HEK293 (cell line): ENCODE data around the gene ZNF337.

ENCODE experiments used
- CTCF ChIA-PET: fragments of 350-600 bp; formaldehyde crosslinking; extraction: SDS; loops from one replicate; lab custom pipeline; 2021; ENCODE audit warnings: antibody characterized with exemption; lab: Yijun Ruan, JAX
- POLR2A ChIA-PET: fragments of 300-600 bp; formaldehyde crosslinking; extraction: SDS; loops from one replicate; lab custom pipeline; 2020; ENCODE audit warnings: antibody characterized with exemption, inconsistent platforms; lab: Yijun Ruan, JAX
- H3K27ac ChIP-seq: fragments of 200-500 bp; sonication (Bioruptor generic); 2 replicates; pipeline ENCODE4 v1.5.1; 2014; ENCODE audit warnings: low read depth, low read length, control low read depth, inconsistent platforms; ENCODE audit errors: extremely low read depth
- H3K36me3 ChIP-seq, 2 experiments: fragments of 200-500 bp in 1 of 2; sonication (Bioruptor generic) in 1 of 2; 1 replicate in 1 of 2; 2 replicates in 1 of 2; pipeline ENCODE4 v1.5.1; 2014 to 2017; ENCODE audit warnings: inconsistent platforms in 2 of 2, low read length in 2 of 2; ENCODE audit not compliant: control insufficient read depth in 2 of 2, insufficient read depth in 1 of 2
- H3K4me1 ChIP-seq: fragments of 200-500 bp; sonication (Bioruptor generic); 2 replicates; pipeline ENCODE4 v1.5.1; 2014; ENCODE audit warnings: mild to moderate bottlenecking, low read length, inconsistent platforms; ENCODE audit not compliant: control insufficient read depth, insufficient read depth
- H3K4me3 ChIP-seq: 2 replicates; pipeline ENCODE4 v1.5.1; 2011; ENCODE audit warnings: low read depth, mild to moderate bottlenecking, control low read depth, low read length, moderate library complexity
- H3K9me3 ChIP-seq: fragments of 200-500 bp; sonication (Bioruptor generic); 2 replicates; pipeline ENCODE4 v1.5.1; 2014; ENCODE audit warnings: low read depth, low read length, inconsistent platforms; ENCODE audit not compliant: control insufficient read depth, insufficient read depth
- GLIS1 ChIP-seq: fragments of 450-650 bp; formaldehyde crosslinking; IDR thresholded peaks from 2 replicates; pipeline ENCODE4 v1.5.1; 2016; ENCODE audit warnings: missing biosample characterization, missing genetic modification characterization
- HOXD13 ChIP-seq: sonication (generic); formaldehyde crosslinking; IDR thresholded peaks from 2 replicates; pipeline ENCODE4 v1.8.0; 2022; ENCODE audit warnings: missing genetic modification reagents, borderline replicate concordance
- PRDM10 ChIP-seq: fragments of 450-650 bp; formaldehyde crosslinking; IDR thresholded peaks from 2 replicates; pipeline ENCODE4 v1.5.1; 2016; ENCODE audit warnings: missing biosample characterization, missing genetic modification characterization
- SCRT1 ChIP-seq: fragments of 450-650 bp; formaldehyde crosslinking; IDR thresholded peaks from 2 replicates; pipeline ENCODE4 v1.5.1; 2016; ENCODE audit warnings: missing biosample characterization, missing genetic modification characterization, borderline replicate concordance
- SP3 ChIP-seq: fragments of 450-650 bp; formaldehyde crosslinking; IDR thresholded peaks from 2 replicates; pipeline ENCODE4 v1.5.1; 2016; ENCODE audit warnings: missing biosample characterization, missing genetic modification characterization
- ZBTB7A ChIP-seq: fragments of 450-650 bp; formaldehyde crosslinking; IDR thresholded peaks from 2 replicates; pipeline ENCODE4 v1.5.1; 2016; ENCODE audit warnings: low read depth, missing biosample characterization, missing genetic modification characterization
- ZIC2 ChIP-seq: fragments of 450-650 bp; formaldehyde crosslinking; IDR thresholded peaks from 2 replicates; pipeline ENCODE4 v1.5.1; 2016; ENCODE audit warnings: missing biosample characterization, missing genetic modification characterization
- ZNF112 ChIP-seq: fragments of 450-650 bp; formaldehyde crosslinking; IDR thresholded peaks from 2 replicates; pipeline ENCODE4 v1.5.0; 2017; ENCODE audit warnings: missing biosample characterization, missing genetic modification characterization
- ZNF121 ChIP-seq: fragments of 450-650 bp; formaldehyde crosslinking; IDR thresholded peaks from 2 replicates; pipeline ENCODE4 v1.5.1; 2016; ENCODE audit warnings: missing biosample characterization, missing genetic modification characterization
- ZNF140 ChIP-seq: fragments of 450-650 bp; formaldehyde crosslinking; IDR thresholded peaks from 2 replicates; pipeline ENCODE4 v1.5.1; 2016; ENCODE audit warnings: missing biosample characterization, missing genetic modification characterization
- ZNF174 ChIP-seq: fragments of 450-650 bp; formaldehyde crosslinking; IDR thresholded peaks from 2 replicates; pipeline ENCODE4 v1.5.0; 2017; ENCODE audit warnings: missing biosample characterization, mild to moderate bottlenecking, missing genetic modification characterization
- ZNF221 ChIP-seq: fragments of 450-650 bp; formaldehyde crosslinking; IDR thresholded peaks from 2 replicates; pipeline ENCODE4 v1.5.1; 2017; ENCODE audit warnings: missing biosample characterization, missing genetic modification characterization, borderline replicate concordance
- ZNF23 ChIP-seq: fragments of 450-650 bp; formaldehyde crosslinking; IDR thresholded peaks from 2 replicates; pipeline ENCODE4 v1.5.1; 2016; ENCODE audit warnings: missing biosample characterization, missing genetic modification characterization, borderline replicate concordance
- ZNF239 ChIP-seq: fragments of 450-650 bp; formaldehyde crosslinking; IDR thresholded peaks from 2 replicates; pipeline ENCODE4 v1.5.1; 2016; ENCODE audit warnings: missing biosample characterization, missing genetic modification characterization
- ZNF248 ChIP-seq: fragments of 450-650 bp; formaldehyde crosslinking; IDR thresholded peaks from 2 replicates; pipeline ENCODE4 v1.5.1; 2017; ENCODE audit warnings: missing biosample characterization, missing genetic modification characterization
- ZNF404 ChIP-seq: fragments of 450-650 bp; formaldehyde crosslinking; IDR thresholded peaks from 2 replicates; pipeline ENCODE4 v1.5.1; 2017; ENCODE audit warnings: missing biosample characterization, missing genetic modification characterization
- ZNF48 ChIP-seq: fragments of 450-650 bp; formaldehyde crosslinking; IDR thresholded peaks from 2 replicates; pipeline ENCODE4 v1.5.1; 2016; ENCODE audit warnings: missing biosample characterization, missing genetic modification characterization
- ZNF530 ChIP-seq: fragments of 450-650 bp; formaldehyde crosslinking; IDR thresholded peaks from 2 replicates; pipeline ENCODE4 v1.5.1; 2016; ENCODE audit warnings: low read depth, missing biosample characterization, missing genetic modification characterization
- ZNF555 ChIP-seq: fragments of 450-650 bp; formaldehyde crosslinking; conservative IDR thresholded peaks from 2 replicates; pipeline ENCODE4 v1.5.1; 2017; ENCODE audit warnings: missing biosample characterization, mild to moderate bottlenecking, missing genetic modification characterization, inconsistent platforms
- ZNF629 ChIP-seq: fragments of 450-650 bp; formaldehyde crosslinking; IDR thresholded peaks from 2 replicates; pipeline ENCODE4 v1.5.1; 2017; ENCODE audit warnings: missing biosample characterization, missing genetic modification characterization
- ZNF776 ChIP-seq: fragments of 450-650 bp; formaldehyde crosslinking; IDR thresholded peaks from 2 replicates; pipeline ENCODE4 v1.5.0; 2017; ENCODE audit warnings: missing biosample characterization, missing genetic modification characterization, borderline replicate concordance
- ZNF777 ChIP-seq: fragments of 450-650 bp; formaldehyde crosslinking; IDR thresholded peaks from 2 replicates; pipeline ENCODE4 v1.5.1; 2017; ENCODE audit warnings: missing biosample characterization, missing genetic modification characterization, borderline replicate concordance
- ZSCAN4 ChIP-seq: fragments of 450-650 bp; formaldehyde crosslinking; IDR thresholded peaks from 2 replicates; pipeline ENCODE4 v1.5.1; 2017; ENCODE audit warnings: missing biosample characterization, missing genetic modification characterization

ZNF337 gene

GRCh38 chr20:25745738-25746137 lies 49.1 kb upstream of the ZNF337 start:
- H3K4me3 ChIP-seq, result no peak overlapping the region
- peak; percentile 66 for TF ChIP-seq ZIC2 (tag by site-specific recombination)
- TF ChIP-seq ZNF776 (tag by site-specific recombination), result no peak
- peak; percentile 85 for TF ChIP-seq GLIS1 (tag by site-specific recombination)
- CTCF ChIA-PET, result no interaction called here

GRCh38 chr20:25745100-25745499 lies 48.4 kb upstream of the ZNF337 start:
- no peak overlapping the region for H3K4me3 ChIP-seq
- TF ChIP-seq SP3, result no peak
- TF ChIP-seq ZNF777 (tag by site-specific recombination), result no peak
- no peak for TF ChIP-seq ZNF140
- TF ChIP-seq ZNF530 (tag by site-specific recombination), result no peak
- no peak for TF ChIP-seq ZNF23 (tag by site-specific recombination)
- TF ChIP-seq ZNF248, result no peak
- TF ChIP-seq SCRT1 (tag by site-specific recombination), result no peak
- TF ChIP-seq ZNF239 (tag by site-specific recombination), result no peak
- TF ChIP-seq ZBTB7A (tag by site-specific recombination), result no peak
- TF ChIP-seq ZNF174, result no peak
- TF ChIP-seq PRDM10 (tag by site-specific recombination), result no peak
- no peak for TF ChIP-seq ZNF112 (tag by site-specific recombination)
- no peak for TF ChIP-seq ZNF221 (tag by site-specific recombination)
- no peak for TF ChIP-seq ZNF555 (tag by site-specific recombination)
- no peak for TF ChIP-seq ZSCAN4 (tag by site-specific recombination)
- no peak for TF ChIP-seq ZNF629
- no peak for TF ChIP-seq HOXD13 (CRISPR knock-in tag)
- TF ChIP-seq ZNF404 (tag by site-specific recombination), result no peak
- no peak for TF ChIP-seq ZNF48 (tag by site-specific recombination)
- no peak for TF ChIP-seq ZNF121 (tag by site-specific recombination)

More at GRCh38 chr20:25745738-25746137, 49.1 kb upstream of the ZNF337 start:
- H3K27ac ChIP-seq, result no peak overlapping the region
- no peaks in the 10 kb centered on the region for H3K9me3 ChIP-seq
- H3K36me3 ChIP-seq, result no peaks in the 10 kb centered on the region
- POLR2A ChIA-PET, result no interaction called here
- H3K4me1 ChIP-seq, result 0 out of 2 replicates have a peak, but pooled peaks cover 2% of the 10 kb centered on the region

More at GRCh38 chr20:25745100-25745499, 48.4 kb upstream of the ZNF337 start:
- ChIA-PET CTCF (no interaction called here), POLR2A (no interaction called here)
- Histone ChIP-seq H3K4me1 (0 out of 2 replicates have a peak, but pooled peaks cover 2% of the 10 kb centered on the region), H3K9me3 (no peaks in the 10 kb centered on the region), H3K36me3 (no peaks in the 10 kb centered on the region), H3K27ac (no peak overlapping the region)
